Fibroblast of mammary gland (primary cell): Measurements from ENCODE around the gene HPS3.

Source experiments
- DNase-seq: peaks from one replicate; pipeline ENCODE4 v3.0.0-alpha.2; 2010; ENCODE audit warnings: low read depth
- H3K4me3 ChIP-seq: 2 replicates; pipeline ENCODE4 v1.5.1; 2011; ENCODE audit warnings: low read depth, mild to moderate bottlenecking, low read length, moderate library complexity; ENCODE audit not compliant: control insufficient read depth
- TF ChIP-seq, protein P1 (sequence below): conservative IDR thresholded peaks from 2 replicates; pipeline ENCODE4 v1.5.1; 2011; ENCODE audit warnings: low read depth, low read length, inconsistent platforms; ENCODE audit not compliant: control insufficient read depth, insufficient read depth

Gene HPS3

DNA sequence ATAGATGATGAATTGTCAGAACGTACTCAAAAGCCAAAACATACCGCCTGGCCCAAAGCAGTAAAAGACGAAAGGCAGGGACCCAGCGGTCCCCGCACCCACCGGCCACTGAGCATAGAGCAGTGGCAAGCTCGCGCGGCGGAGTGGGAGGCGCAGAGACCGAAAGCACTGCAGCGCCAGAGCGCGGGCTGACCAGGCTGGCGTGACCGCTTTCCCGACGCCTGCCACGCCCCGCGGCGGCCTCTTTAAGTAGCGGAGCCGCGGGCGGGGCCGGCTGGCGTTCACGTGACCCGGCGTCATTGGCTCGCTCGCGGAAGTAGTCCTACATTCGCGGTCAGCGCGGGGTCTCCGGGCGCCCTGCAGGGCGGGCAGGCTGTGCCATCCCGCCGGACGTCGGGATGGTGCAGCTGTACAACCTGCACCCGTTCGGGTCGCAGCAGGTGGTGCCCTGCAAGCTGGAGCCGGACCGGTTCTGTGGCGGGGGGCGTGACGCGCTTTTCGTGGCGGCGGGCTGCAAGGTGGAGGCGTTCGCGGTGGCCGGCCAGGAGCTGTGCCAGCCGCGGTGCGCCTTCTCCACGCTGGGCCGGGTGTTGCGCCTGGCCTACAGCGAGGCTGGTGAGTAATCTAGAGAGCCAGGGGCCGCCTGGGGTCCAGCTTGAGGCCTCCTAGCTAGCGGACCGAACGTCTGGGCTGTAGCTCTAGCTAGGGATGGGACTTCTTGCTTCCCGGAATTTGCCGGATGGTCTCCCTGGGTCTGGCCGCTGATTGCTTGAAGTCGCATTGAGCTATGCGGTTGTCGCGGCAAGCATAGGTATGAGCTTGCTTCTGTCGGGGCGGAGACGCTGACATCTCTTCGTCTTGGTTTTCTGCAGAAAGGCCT lies at the start of gene HPS3:
Gene HPS3 (plus strand): TSS at position 313 of the 880 bp plus-strand sequence. CDS start 86 bp downstream, at position 399.
- peak; percentile 84 for DNase-seq
- peak within 1 kb of the TSS; percentile 74 for H3K4me3 ChIP-seq
- TF ChIP-seq, protein P1, sequence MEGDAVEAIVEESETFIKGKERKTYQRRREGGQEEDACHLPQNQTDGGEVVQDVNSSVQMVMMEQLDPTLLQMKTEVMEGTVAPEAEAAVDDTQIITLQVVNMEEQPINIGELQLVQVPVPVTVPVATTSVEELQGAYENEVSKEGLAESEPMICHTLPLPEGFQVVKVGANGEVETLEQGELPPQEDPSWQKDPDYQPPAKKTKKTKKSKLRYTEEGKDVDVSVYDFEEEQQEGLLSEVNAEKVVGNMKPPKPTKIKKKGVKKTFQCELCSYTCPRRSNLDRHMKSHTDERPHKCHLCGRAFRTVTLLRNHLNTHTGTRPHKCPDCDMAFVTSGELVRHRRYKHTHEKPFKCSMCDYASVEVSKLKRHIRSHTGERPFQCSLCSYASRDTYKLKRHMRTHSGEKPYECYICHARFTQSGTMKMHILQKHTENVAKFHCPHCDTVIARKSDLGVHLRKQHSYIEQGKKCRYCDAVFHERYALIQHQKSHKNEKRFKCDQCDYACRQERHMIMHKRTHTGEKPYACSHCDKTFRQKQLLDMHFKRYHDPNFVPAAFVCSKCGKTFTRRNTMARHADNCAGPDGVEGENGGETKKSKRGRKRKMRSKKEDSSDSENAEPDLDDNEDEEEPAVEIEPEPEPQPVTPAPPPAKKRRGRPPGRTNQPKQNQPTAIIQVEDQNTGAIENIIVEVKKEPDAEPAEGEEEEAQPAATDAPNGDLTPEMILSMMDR: no peak

DNA sequence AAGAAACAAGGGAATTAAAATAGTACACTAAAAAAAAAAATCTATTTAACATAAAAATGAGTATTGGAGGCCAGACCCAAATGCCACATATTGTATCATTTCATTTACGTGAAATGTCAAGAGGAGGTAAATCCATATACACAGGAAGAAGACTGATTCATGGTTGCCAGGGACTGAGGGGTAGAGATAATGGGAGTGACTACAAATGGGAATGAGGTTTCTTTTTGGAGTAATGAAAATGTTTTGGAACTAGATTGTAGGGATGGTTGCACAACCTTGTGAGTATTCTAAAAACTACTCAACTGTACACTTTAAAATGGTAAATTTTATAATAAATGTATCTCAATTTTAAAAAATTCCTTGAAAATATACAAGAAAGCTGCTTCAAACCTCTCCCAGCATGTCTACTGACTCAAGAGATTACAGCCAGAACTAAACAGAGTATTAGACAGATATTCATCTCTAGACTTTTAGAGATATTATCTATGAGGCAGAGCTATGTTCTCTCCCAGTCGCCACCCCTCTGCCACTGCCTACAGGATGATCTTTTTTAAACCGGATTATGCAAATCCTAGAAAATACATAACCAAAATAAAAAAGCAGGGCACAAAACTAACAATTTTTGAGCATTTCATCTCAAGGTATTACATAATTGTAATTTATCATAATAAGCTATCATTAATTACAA lies 49.3 kb upstream of the HPS3 start:
- DNase-seq: peak; percentile 26
- TF ChIP-seq, protein P1: no peak
- no peak overlapping the region for H3K4me3 ChIP-seq

- DNase-seq: peak; percentile 67
- H3K4me3 ChIP-seq: no peak overlapping the region
- TF ChIP-seq, protein P1: no peak
Measured at GRCh38 chr3:149080699-149081091, 48.7 kb upstream of the HPS3 start.

GRCh38 chr3:149081772-149082171 lies 47.7 kb upstream of the HPS3 start:
- TF ChIP-seq, protein P1: no peak
- H3K4me3 ChIP-seq: no peak overlapping the region

GRCh38 chr3:149085828-149086231 lies 43.6 kb upstream of the HPS3 start:
- H3K4me3 ChIP-seq: peak overlapping the region; percentile 94
- TF ChIP-seq, protein P1: no peak
- peak; percentile 42 for DNase-seq

More at GRCh38 chr3:149081772-149082171, 47.7 kb upstream of the HPS3 start:
- DNase-seq: no peak

- TF ChIP-seq, protein P1: no peak
- H3K4me3 ChIP-seq: peak within 1 kb of the TSS; percentile 94
- peak; percentile 98 for DNase-seq
Measured at GRCh38 chr3:149086232-149086988, 43.0 kb upstream of the HPS3 start, which contains the start of gene HLTF. Gene HLTF (minus strand): TSS chr3:149086533. CDS start chr3:149086336, 197 bp downstream.
